T-cell (primary cell): ENCODE results near the gene DAP. TPM values are rescaled to one million over a fixed set of nuclear protein-coding genes. Genes with fewer than 3 reads are reported as not detected.

Source experiments
- ATAC-seq, 4 experiments: fragments of 200-7000 bp in 3 of 4; fragments of 150-1000 bp in 1 of 4; cut with Tn5 transposase; replicated peaks in 1 of 4; 1 replicate in 3 of 4; 2 replicates in 1 of 4; pipeline ENCODE4 v1.10.0; 2021; ENCODE audit warnings: moderate library complexity in 3 of 4, mild to moderate bottlenecking in 2 of 4, moderate number of reproducible peaks in 1 of 4
- CTCF ChIA-PET, 2 donors: fragments of 300-600 bp; sonication (Branson Sonifier 250); formaldehyde crosslinking; loops; one replicate each; lab custom pipeline; 2022; ENCODE audit warnings: antibody characterized with exemption in 2 of 2; lab: Charles Lee
- POLR2A ChIA-PET, 2 donors: fragments of 300-600 bp; sonication (Branson Sonifier 250); formaldehyde crosslinking; loops; one replicate each; lab custom pipeline; 2022; ENCODE audit warnings: antibody characterized with exemption in 2 of 2; lab: Charles Lee
- DNase-seq, 35 experiments: peaks; one replicate each; pipeline versions ENCODE4 v3.0.0 to v3.0.0-alpha.2; 2013 to 2023
- H3K27ac ChIP-seq: one replicate; pipeline ENCODE4 v1.5.1; 2013; ENCODE audit warnings: low read length
- H3K27me3 ChIP-seq, 2 experiments: replicated peaks in 1 of 2; 1 replicate in 1 of 2; 2 replicates in 1 of 2; pipeline versions ENCODE4 v1.6.1 to v1.7.0; 2013; ENCODE audit warnings: low read length in 1 of 2, mixed read lengths in 1 of 2; ENCODE audit not compliant: control insufficient read depth in 2 of 2, insufficient read depth in 2 of 2; ENCODE audit errors: extremely low read depth in 1 of 2
- H3K36me3 ChIP-seq, 2 donors: 1 replicate in 1 of 2; 2 replicates in 1 of 2; pipeline versions ENCODE4 v1.6.1 to v1.7.0; 2013; ENCODE audit warnings: low read length in 1 of 2; ENCODE audit not compliant: control insufficient read depth in 2 of 2, insufficient read depth in 1 of 2; ENCODE audit errors: extremely low read depth in 1 of 2
- H3K4me1 ChIP-seq, 2 experiments: 1 replicate in 1 of 2; 2 replicates in 1 of 2; pipeline versions ENCODE4 v1.6.1 to v1.7.0; 2013; ENCODE audit warnings: low read length in 2 of 2, mixed read lengths in 1 of 2; ENCODE audit not compliant: insufficient read depth in 2 of 2, control insufficient read depth in 1 of 2; ENCODE audit errors: extremely low read depth in 1 of 2
- H3K4me3 ChIP-seq, 2 donors: 1 replicate in 1 of 2; 2 replicates in 1 of 2; pipeline versions ENCODE4 v1.5.1 to v1.7.0; 2013; ENCODE audit warnings: mild to moderate bottlenecking in 2 of 2, low read length in 1 of 2, moderate library complexity in 1 of 2; ENCODE audit not compliant: control insufficient read depth in 1 of 2; ENCODE audit errors: extremely low read depth in 1 of 2
- H3K9me3 ChIP-seq: 2 replicates; pipeline ENCODE4 v1.7.0; 2013
- H3K27ac Mint-ChIP-seq, 2 donors: one replicate each; pipeline ENCODE4 v1.8.0; 2020 to 2021; ENCODE audit warnings: mild to moderate bottlenecking in 2 of 2, mixed read lengths in 2 of 2
- H3K27me3 Mint-ChIP-seq, 2 donors: one replicate each; pipeline ENCODE4 v1.8.0; 2021 to 2022; ENCODE audit warnings: mixed read lengths in 2 of 2
- H3K36me3 Mint-ChIP-seq: one replicate; pipeline ENCODE4 v1.8.0; 2021; ENCODE audit warnings: mixed read lengths
- H3K4me1 Mint-ChIP-seq, 3 donors: one replicate each; pipeline ENCODE4 v1.8.0; 2020 to 2022; ENCODE audit warnings: mixed read lengths in 3 of 3, mild to moderate bottlenecking in 1 of 3
- H3K4me3 Mint-ChIP-seq, 3 donors: one replicate each; pipeline ENCODE4 v1.8.0; 2020 to 2022; ENCODE audit warnings: mild to moderate bottlenecking in 3 of 3, mixed read lengths in 3 of 3, moderate library complexity in 3 of 3
- H3K9me3 Mint-ChIP-seq, 3 donors: one replicate each; pipeline ENCODE4 v1.8.0; 2020 to 2022; ENCODE audit warnings: mixed read lengths in 3 of 3
- WGBS: methylation state at CpG from one replicate; pipeline ENCODE4 v1.1.5; 2013; ENCODE audit warnings: missing lambda C conversion rate; ENCODE audit not compliant: insufficient coverage; 5-methylcytosine and 5-hydroxymethylcytosine counted together
- total RNA-seq, 35 experiments: library from RNA in 6 of 35; stranded (reverse) in 6 of 35; fragments of 120-200 nt in 1 of 35; gene quantifications; one replicate each; pipeline versions ENCODE4 v1.2.1 to v1.2.4 and lab custom pipeline; 2013 to 2026

The DAP gene
- total RNA-seq: 10 to 100 TPM; 34.1 to 43.7 (median 36.3) TPM
- 27.9 TPM for total RNA-seq (2013)
- 14.5 to 35.1 (median 24.6) reads per million in 29 experiments for total RNA-seq (lab: John Stamatoyannopoulos, UW)

- Mint-ChIP-seq H3K27ac (peak within 1 kb of the TSS; percentile 85 to 90), H3K4me1 (peaks cover 53 to 55% (median 53%) of the 10 kb centered on the region in 3 donors), H3K36me3 (peaks cover 4% of the 10 kb centered on the region), H3K9me3 (no peaks in the 10 kb centered on the region), H3K27me3 (peaks cover 0 to 4% of the 10 kb centered on the region in 2 donors), H3K4me3 (peak within 1 kb of the TSS; percentile 82 to 93 (median 90))
- H3K36me3 ChIP-seq: no peaks in the 10 kb centered on the region
- peak; percentile 74 to 98 (median 87) for DNase-seq
- H3K9me3 ChIP-seq: no peaks in the 10 kb centered on the region
- H3K4me1 ChIP-seq: peaks cover 14 to 30% of the 10 kb centered on the region in 2 experiments
- ATAC-seq: peak; percentile 87 to 92 (median 90)
- WGBS: 2% methylated on average over 55 of the region's 79 CpGs
- H3K4me3 ChIP-seq: peak within 1 kb of the TSS; percentile 60 to 67
- H3K27ac ChIP-seq: peak within 1 kb of the TSS; percentile 78
- ChIA-PET POLR2A (interaction anchor here in 1 of 2 donors (0.9 to 1.0 kb wide), 2 partner anchors 19 to 408 kb away, joined by 3 read pairs; partner anchors contain the start of gene MARCHF6), CTCF (no interaction called here)
- H3K27me3 ChIP-seq: no peaks in the 10 kb centered on the region
Observed at GRCh38 chr5:10761185-10761932, at the start of gene DAP. TSS of gene DAP (minus strand) at chr5:10761234. CDS start at chr5:10761068, 166 bp downstream.

GRCh38 chr5:10808347-10809226 is 47.6 kb upstream of the DAP start:
- no peaks in the 10 kb centered on the region for H3K36me3 ChIP-seq
- no CpG with 5 or more reads among the region's 3 CpGs for WGBS
- H3K4me3 ChIP-seq: no peak overlapping the region
- Mint-ChIP-seq H3K4me3 (no peak overlapping the region), H3K4me1 (no peaks in the 10 kb centered on the region), H3K9me3 (no peaks in the 10 kb centered on the region), H3K27ac (no peak overlapping the region), H3K36me3 (no peaks in the 10 kb centered on the region), H3K27me3 (peaks cover 15 to 21% of the 10 kb centered on the region in 2 donors)
- peaks cover 0 to 12% of the 10 kb centered on the region in 2 experiments for H3K27me3 ChIP-seq
- ATAC-seq (no peak), DNase-seq (no peak)
- ChIA-PET POLR2A (no interaction called here), CTCF (interaction anchor here in 1 of 2 donors (0.6 kb wide), 1 partner anchor 71 kb away, joined by 7 read pairs; no protein-coding TSS in a partner anchor)
- H3K27ac ChIP-seq: no peak overlapping the region
- no peaks in the 10 kb centered on the region for H3K9me3 ChIP-seq
- H3K4me1 ChIP-seq: no peaks in the 10 kb centered on the region

- 69% methylated on average over 9 of the region's 9 CpGs for WGBS
- no peak overlapping the region for H3K27ac ChIP-seq
- Mint-ChIP-seq H3K9me3 (no peaks in the 10 kb centered on the region), H3K4me1 (no peaks in the 10 kb centered on the region), H3K36me3 (no peaks in the 10 kb centered on the region), H3K27ac (no peak overlapping the region), H3K4me3 (no peak overlapping the region), H3K27me3 (peaks cover 13 to 21% of the 10 kb centered on the region in 2 donors)
- CTCF ChIA-PET: no interaction called here
- H3K4me1 ChIP-seq: no peaks in the 10 kb centered on the region
- POLR2A ChIA-PET: no interaction called here
- ATAC-seq (no peak), DNase-seq (no peak)
- H3K4me3 ChIP-seq: no peak overlapping the region
- no peaks in the 10 kb centered on the region for H3K36me3 ChIP-seq
- H3K27me3 ChIP-seq: peaks cover 0 to 9% of the 10 kb centered on the region in 2 experiments
- H3K9me3 ChIP-seq: no peaks in the 10 kb centered on the region
Observed at GRCh38 chr5:10801931-10802666, 41.1 kb upstream of the DAP start.

GRCh38 chr5:10800852-10801251 is 39.8 kb upstream of the DAP start:
- H3K27me3 Mint-ChIP-seq: peaks cover 17 to 28% of the 10 kb centered on the region in 2 donors
- ChIA-PET POLR2A (no interaction called here), CTCF (no interaction called here)
- H3K9me3 Mint-ChIP-seq: no peaks in the 10 kb centered on the region
- no peak for DNase-seq
- Histone ChIP-seq H3K27ac (no peak overlapping the region), H3K4me3 (no peak overlapping the region), H3K27me3 (peaks cover 0 to 9% of the 10 kb centered on the region in 2 experiments), H3K9me3 (no peaks in the 10 kb centered on the region), H3K4me1 (no peaks in the 10 kb centered on the region), H3K36me3 (no peaks in the 10 kb centered on the region)
- H3K4me3 Mint-ChIP-seq: no peak overlapping the region
- H3K36me3 Mint-ChIP-seq: no peaks in the 10 kb centered on the region
- H3K27ac Mint-ChIP-seq: no peak overlapping the region
- WGBS: 33% methylated on average over 1 of the region's 3 CpGs
- no peak for ATAC-seq
- H3K4me1 Mint-ChIP-seq: no peaks in the 10 kb centered on the region

GRCh38 chr5:10797261-10797660 is 36.2 kb upstream of the DAP start:
- ATAC-seq: no peak
- Histone ChIP-seq H3K27me3 (peaks cover 0 to 17% of the 10 kb centered on the region in 2 experiments), H3K27ac (no peak overlapping the region), H3K4me1 (no peaks in the 10 kb centered on the region), H3K36me3 (no peaks in the 10 kb centered on the region), H3K4me3 (no peak overlapping the region), H3K9me3 (no peaks in the 10 kb centered on the region)
- DNase-seq: no peak
- Mint-ChIP-seq H3K9me3 (no peaks in the 10 kb centered on the region), H3K27me3 (peaks cover 21 to 26% of the 10 kb centered on the region in 2 donors), H3K4me1 (no peaks in the 10 kb centered on the region), H3K36me3 (no peaks in the 10 kb centered on the region), H3K4me3 (no peak overlapping the region), H3K27ac (no peak overlapping the region)
- no CpG with 5 or more reads among the region's 3 CpGs for whole genome bisulfite sequencing
- CTCF ChIA-PET: no interaction called here
- POLR2A ChIA-PET: no interaction called here

- no peaks in the 10 kb centered on the region for H3K9me3 ChIP-seq
- DNase-seq (no peak), ATAC-seq (no peak)
- Mint-ChIP-seq H3K27me3 (peaks cover 10 to 11% of the 10 kb centered on the region in 2 donors), H3K27ac (no peak overlapping the region), H3K4me3 (no peak overlapping the region), H3K9me3 (no peaks in the 10 kb centered on the region), H3K36me3 (no peaks in the 10 kb centered on the region), H3K4me1 (no peaks in the 10 kb centered on the region)
- WGBS: 13% methylated on average over 1 of the region's 6 CpGs
- H3K4me1 ChIP-seq: no peaks in the 10 kb centered on the region
- peaks cover 0 to 8% of the 10 kb centered on the region in 2 experiments for H3K27me3 ChIP-seq
- ChIA-PET CTCF (interaction anchor here in 1 of 2 donors (0.6 kb wide), 1 partner anchor 25 kb away, joined by 3 read pairs; no protein-coding TSS in a partner anchor), POLR2A (no interaction called here)
- no peak overlapping the region for H3K4me3 ChIP-seq
- no peaks in the 10 kb centered on the region for H3K36me3 ChIP-seq
- no peak overlapping the region for H3K27ac ChIP-seq
Observed at GRCh38 chr5:10793785-10794184, 32.8 kb upstream of the DAP start.
